SU-DHL-6 (cell line): ENCODE results near the gene COBL.

Experiments used
- H2AFZ ChIP-seq: fragments of 200-600 bp; sonication (generic); 2 replicates; pipeline ENCODE4 v1.6.1; 2014; ENCODE audit warnings: low read depth, mild to moderate bottlenecking, moderate library complexity, mixed read lengths, antibody characterized with exemption, low read length; ENCODE audit not compliant: severe bottlenecking
- H3F3A ChIP-seq: fragments of 200-600 bp; shearing (Covaris generic); 2 replicates; pipeline ENCODE4 v1.6.0; 2016; ENCODE audit warnings: antibody characterized with exemption, mild to moderate bottlenecking; ENCODE audit not compliant: insufficient read depth
- H3K27ac ChIP-seq: fragments of 200-600 bp; sonication (generic); 2 replicates; pipeline ENCODE4 v1.5.1; 2016; ENCODE audit warnings: low read depth, mild to moderate bottlenecking, low read length, moderate library complexity, mixed read lengths
- H3K27me3 ChIP-seq: fragments of 200-600 bp; sonication (generic), shearing (Covaris generic); 2 replicates; pipeline ENCODE4 v1.6.0; 2014; ENCODE audit warnings: mild to moderate bottlenecking, low read length
- H3K36me3 ChIP-seq: fragments of 200-600 bp; sonication (generic); 2 replicates; pipeline ENCODE4 v1.6.1; 2014; ENCODE audit warnings: mild to moderate bottlenecking, low read length, mixed read lengths
- H3K4me2 ChIP-seq: fragments of 300-600, 200-600 bp; shearing (Covaris generic), sonication (generic); 2 replicates; pipeline ENCODE4 v1.6.0; 2014; ENCODE audit warnings: low read length, low read depth, mild to moderate bottlenecking; ENCODE audit not compliant: poor library complexity, severe bottlenecking
- H3K4me3 ChIP-seq: fragments of 200-600 bp; sonication (generic); 2 replicates; pipeline ENCODE4 v1.5.1; 2014; ENCODE audit warnings: antibody characterized with exemption, low read length, mild to moderate bottlenecking, mixed read lengths; ENCODE audit not compliant: insufficient read depth, poor library complexity, severe bottlenecking
- H3K79me2 ChIP-seq: fragments of 200-600 bp; sonication (generic); 2 replicates; pipeline ENCODE4 v1.6.1; 2014; ENCODE audit warnings: mild to moderate bottlenecking, low read length, moderate library complexity; ENCODE audit not compliant: insufficient read depth
- H3K9ac ChIP-seq: fragments of 200-600 bp; sonication (generic); 2 replicates; pipeline ENCODE4 v1.7.0; 2014; ENCODE audit warnings: mild to moderate bottlenecking, low read length
- H3K9me2 ChIP-seq: fragments of 200-600 bp; sonication (generic); replicated peaks from 2 replicates; pipeline ENCODE4 v1.6.1; 2014; ENCODE audit warnings: low read length; ENCODE audit not compliant: insufficient read depth
- H3K9me3 ChIP-seq: fragments of 200-600 bp; sonication (generic); 2 replicates; pipeline ENCODE4 v1.6.1; 2014; ENCODE audit warnings: low read length, mixed read lengths; ENCODE audit not compliant: insufficient read depth
- H4K20me1 ChIP-seq: fragments of 200-600 bp; sonication (generic); 2 replicates; pipeline ENCODE4 v1.6.1; 2014; ENCODE audit warnings: low read depth, mild to moderate bottlenecking, antibody characterized with exemption, low read length, moderate library complexity, mixed read lengths
- EZH2phosphoT487 ChIP-seq: fragments of 200-600 bp; sonication (generic), shearing (Covaris generic); conservative IDR thresholded peaks from 2 replicates; pipeline ENCODE4 v1.6.1; 2018; ENCODE audit warnings: mild to moderate bottlenecking, antibody characterized with exemption, low read length, moderate library complexity, mixed read lengths
- TF ChIP-seq, protein P1 (sequence below): fragments of 200-600 bp; sonication (generic); IDR thresholded peaks from one replicate; pipeline ENCODE4 v1.5.1; 2017; ENCODE audit warnings: antibody characterized with exemption, mild to moderate bottlenecking, low read length, moderate library complexity; ENCODE audit not compliant: insufficient read depth, poor library complexity, severe bottlenecking

The COBL gene

DNA sequence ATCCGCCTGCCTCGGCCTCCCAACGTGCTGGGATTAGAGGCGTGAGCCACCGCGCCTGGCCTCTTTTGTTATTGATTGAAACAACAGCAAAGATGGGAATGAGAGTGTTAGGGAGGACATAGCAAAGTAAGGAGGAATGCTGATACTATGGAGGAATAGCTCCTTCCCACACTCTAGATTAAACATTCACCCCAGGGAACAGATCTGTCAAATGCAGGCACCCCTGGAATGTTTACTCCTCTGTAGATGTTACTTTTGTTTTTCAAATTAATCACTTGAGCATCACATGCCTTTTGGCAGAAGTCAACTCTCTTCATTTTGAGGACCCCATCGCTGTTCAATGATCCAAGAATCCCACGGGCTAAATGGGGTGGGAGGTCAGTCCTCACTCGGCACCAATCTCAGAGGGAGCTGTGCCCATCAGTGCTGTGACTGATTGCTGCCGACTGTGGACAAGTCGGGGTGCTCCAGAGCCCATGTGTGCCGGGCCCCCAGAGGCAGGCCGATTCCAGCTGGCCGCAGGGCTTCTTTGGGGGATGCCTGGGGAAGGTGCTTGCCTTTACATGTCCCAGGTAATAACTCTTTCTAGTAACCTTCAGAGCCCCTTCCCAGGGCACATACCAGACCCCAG is 10.2 kb upstream of the COBL start:
- H4K20me1 ChIP-seq, result no peaks in the 10 kb centered on the region
- no peaks in the 10 kb centered on the region for H3K79me2 ChIP-seq
- no peaks in the 10 kb centered on the region for H3K9me2 ChIP-seq
- H2AFZ ChIP-seq, result no peak overlapping the region
- H3K36me3 ChIP-seq, result no peaks in the 10 kb centered on the region
- TF ChIP-seq, protein P1, sequence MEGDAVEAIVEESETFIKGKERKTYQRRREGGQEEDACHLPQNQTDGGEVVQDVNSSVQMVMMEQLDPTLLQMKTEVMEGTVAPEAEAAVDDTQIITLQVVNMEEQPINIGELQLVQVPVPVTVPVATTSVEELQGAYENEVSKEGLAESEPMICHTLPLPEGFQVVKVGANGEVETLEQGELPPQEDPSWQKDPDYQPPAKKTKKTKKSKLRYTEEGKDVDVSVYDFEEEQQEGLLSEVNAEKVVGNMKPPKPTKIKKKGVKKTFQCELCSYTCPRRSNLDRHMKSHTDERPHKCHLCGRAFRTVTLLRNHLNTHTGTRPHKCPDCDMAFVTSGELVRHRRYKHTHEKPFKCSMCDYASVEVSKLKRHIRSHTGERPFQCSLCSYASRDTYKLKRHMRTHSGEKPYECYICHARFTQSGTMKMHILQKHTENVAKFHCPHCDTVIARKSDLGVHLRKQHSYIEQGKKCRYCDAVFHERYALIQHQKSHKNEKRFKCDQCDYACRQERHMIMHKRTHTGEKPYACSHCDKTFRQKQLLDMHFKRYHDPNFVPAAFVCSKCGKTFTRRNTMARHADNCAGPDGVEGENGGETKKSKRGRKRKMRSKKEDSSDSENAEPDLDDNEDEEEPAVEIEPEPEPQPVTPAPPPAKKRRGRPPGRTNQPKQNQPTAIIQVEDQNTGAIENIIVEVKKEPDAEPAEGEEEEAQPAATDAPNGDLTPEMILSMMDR, result no peak
- no peak for TF ChIP-seq EZH2phosphoT487
- H3K27me3 ChIP-seq, result no peaks in the 10 kb centered on the region
- H3K4me2 ChIP-seq, result no peak overlapping the region
- H3K27ac ChIP-seq, result no peak overlapping the region
- H3K9ac ChIP-seq, result no peak overlapping the region
- no peaks in the 10 kb centered on the region for H3K9me3 ChIP-seq
- H3F3A ChIP-seq, result no peaks in the 10 kb centered on the region
- H3K4me3 ChIP-seq, result no peak overlapping the region

DNA sequence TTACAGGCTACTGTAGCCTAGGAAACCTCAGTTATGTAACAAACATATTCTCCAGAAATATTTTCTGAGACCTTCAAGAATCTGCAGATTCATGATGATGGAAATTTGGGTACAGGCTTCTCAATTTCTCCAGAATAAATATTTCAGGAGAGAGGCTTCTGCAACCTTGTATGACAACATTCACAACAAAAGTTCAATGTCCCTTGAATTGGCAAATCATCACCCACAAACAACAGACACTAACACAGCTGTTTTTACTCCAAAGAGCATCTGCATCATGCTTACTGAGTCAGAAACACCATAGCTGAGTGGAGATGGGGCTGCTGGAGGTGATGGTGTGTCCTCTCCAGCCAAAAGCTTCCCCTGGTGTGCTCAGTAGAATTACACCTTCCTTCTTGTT is 9.3 kb upstream of the COBL start:
- H3K27me3 ChIP-seq, result no peaks in the 10 kb centered on the region
- no peak overlapping the region for H3K9ac ChIP-seq
- H3F3A ChIP-seq, result no peaks in the 10 kb centered on the region
- H3K9me2 ChIP-seq, result no peaks in the 10 kb centered on the region
- no peaks in the 10 kb centered on the region for H3K79me2 ChIP-seq
- H4K20me1 ChIP-seq, result no peaks in the 10 kb centered on the region
- no peak overlapping the region for H3K4me2 ChIP-seq
- no peaks in the 10 kb centered on the region for H3K9me3 ChIP-seq
- no peak overlapping the region for H3K27ac ChIP-seq
- TF ChIP-seq EZH2phosphoT487, result no peak
- TF ChIP-seq, protein P1, result no peak
- H3K4me3 ChIP-seq, result no peak overlapping the region
- no peak overlapping the region for H2AFZ ChIP-seq
- no peaks in the 10 kb centered on the region for H3K36me3 ChIP-seq

DNA sequence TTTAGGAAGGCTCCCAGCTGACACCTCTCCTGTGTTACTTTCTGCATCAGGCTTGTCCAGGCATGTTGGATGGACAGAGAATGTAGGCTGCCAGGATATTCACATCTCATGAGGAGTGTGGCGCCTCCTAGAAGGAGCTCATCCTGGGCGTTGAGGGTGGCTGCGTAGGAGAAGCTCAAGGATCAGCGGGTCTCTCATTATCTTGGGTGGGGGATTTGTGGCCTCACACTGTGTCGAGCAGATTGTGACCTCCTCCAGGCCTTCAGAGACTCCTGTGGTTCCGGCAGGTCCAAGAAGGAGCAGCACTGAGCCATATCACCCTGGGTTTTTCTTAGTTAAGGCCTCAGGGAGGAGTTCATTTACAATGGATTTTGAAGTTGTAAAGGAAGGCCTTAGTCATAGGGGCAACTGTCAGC is 8.7 kb upstream of the COBL start:
- H3K4me3 ChIP-seq, result no peak overlapping the region
- H3K27ac ChIP-seq, result no peak overlapping the region
- no peaks in the 10 kb centered on the region for H3K27me3 ChIP-seq
- H3K4me2 ChIP-seq, result no peak overlapping the region
- H3K36me3 ChIP-seq, result no peaks in the 10 kb centered on the region
- no peaks in the 10 kb centered on the region for H3K79me2 ChIP-seq
- H4K20me1 ChIP-seq, result no peaks in the 10 kb centered on the region
- TF ChIP-seq, protein P1, result no peak
- no peak for TF ChIP-seq EZH2phosphoT487
- no peak overlapping the region for H3K9ac ChIP-seq
- H3F3A ChIP-seq, result no peaks in the 10 kb centered on the region
- no peaks in the 10 kb centered on the region for H3K9me3 ChIP-seq
- no peak overlapping the region for H2AFZ ChIP-seq
- no peaks in the 10 kb centered on the region for H3K9me2 ChIP-seq
